Activated CD8-positive, alpha-beta memory T cell treated with anti-CD3 and anti-CD28 coated beads for 4 hours (primary cell): ENCODE data around the gene SMIM41.

Experiments
- DNase-seq, 2 donors: peaks; one replicate each; pipeline ENCODE4 v3.0.0-alpha.2; 2020; ENCODE audit warnings: low read depth in 2 of 2

Gene SMIM41

GRCh38 chr12:52147367-52147963, 68.0 kb downstream of the SMIM41 start:
- DNase-seq: no peak

- DNase-seq: no peak
Observed at GRCh38 chr12:52147964-52148463, 68.5 kb downstream of the SMIM41 start.

- no peak for DNase-seq
Observed at GRCh38 chr12:52148464-52149181, 69.1 kb downstream of the SMIM41 start.

- DNase-seq: no peak
Observed at GRCh38 chr12:52149182-52149641, 69.7 kb downstream of the SMIM41 start.

- DNase-seq: no peak
Observed at GRCh38 chr12:52149651-52150241, 70.2 kb downstream of the SMIM41 start.

GRCh38 chr12:52151153-52151836, 71.8 kb downstream of the SMIM41 start:
- no peak for DNase-seq

- DNase-seq: peak; percentile 21 to 35
Observed at GRCh38 chr12:52151837-52152783, 72.6 kb downstream of the SMIM41 start.

- no peak for DNase-seq
Observed at GRCh38 chr12:52152905-52153317, 73.4 kb downstream of the SMIM41 start.

DNA sequence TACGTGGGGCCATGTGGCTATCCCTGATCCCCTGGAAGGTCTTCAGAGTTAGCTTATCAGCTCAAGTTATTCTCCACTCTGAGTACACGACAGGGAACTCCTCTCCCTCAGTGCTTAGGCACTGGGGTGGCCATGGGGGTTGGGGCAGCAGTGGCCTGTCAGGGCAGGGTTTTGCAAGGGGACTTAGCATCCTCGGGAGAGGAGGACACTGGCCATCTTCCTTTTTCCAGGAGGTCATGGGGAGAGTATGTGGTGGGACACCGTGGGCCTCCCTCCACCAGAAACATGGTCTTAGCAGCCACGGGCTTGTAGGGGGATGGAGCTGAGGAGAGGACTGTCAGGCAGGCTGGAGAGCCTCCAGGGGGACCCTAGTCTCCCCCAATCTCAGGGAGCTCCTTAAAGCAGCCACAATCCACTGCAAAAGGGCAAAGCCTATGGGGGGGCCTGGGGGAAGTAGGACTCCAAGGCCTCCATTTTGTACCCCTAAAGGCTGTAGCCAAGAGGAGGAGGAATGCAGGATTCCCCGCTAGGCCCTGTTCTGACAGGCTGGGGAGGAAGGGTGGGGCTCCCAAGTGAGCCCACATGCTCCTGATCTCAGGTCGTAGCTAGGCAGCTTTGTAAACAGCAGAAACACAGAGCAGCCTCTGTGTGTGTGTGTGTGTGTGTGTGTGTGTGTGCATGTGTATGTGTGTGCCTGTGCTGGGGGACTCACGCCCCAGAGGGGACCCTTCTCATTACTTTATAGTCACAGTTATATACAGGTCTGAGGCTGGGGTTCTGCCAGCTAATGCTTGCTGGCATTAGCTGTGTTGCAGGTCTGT, 75.8 kb downstream of the SMIM41 start:
- DNase-seq: no peak

GRCh38 chr12:52156311-52156710, 76.8 kb downstream of the SMIM41 start:
- no peak for DNase-seq

- DNase-seq: peak; percentile 33 to 45
Observed at GRCh38 chr12:52156757-52157565, 77.5 kb downstream of the SMIM41 start.

- DNase-seq: no peak
Observed at GRCh38 chr12:52157566-52158150, 78.2 kb downstream of the SMIM41 start.
